Stimulated activated CD4-positive, alpha-beta T cell treated with anti-CD3 and anti-CD28 coated beads, Interleukin-1b, Interleukin-23, amount 100 ng/mL, for 48 hours (primary cell): ENCODE results near the gene ZNF772.
"Not testable (repeated sequence)": the region's sequence is repeated elsewhere in the genome, so short reads cannot be mapped to it uniquely, and the experiment has no call there.

Experiments used
- DNase-seq: peaks from one replicate; pipeline ENCODE4 v3.0.0-alpha.2; 2020

ZNF772 gene

DNA sequence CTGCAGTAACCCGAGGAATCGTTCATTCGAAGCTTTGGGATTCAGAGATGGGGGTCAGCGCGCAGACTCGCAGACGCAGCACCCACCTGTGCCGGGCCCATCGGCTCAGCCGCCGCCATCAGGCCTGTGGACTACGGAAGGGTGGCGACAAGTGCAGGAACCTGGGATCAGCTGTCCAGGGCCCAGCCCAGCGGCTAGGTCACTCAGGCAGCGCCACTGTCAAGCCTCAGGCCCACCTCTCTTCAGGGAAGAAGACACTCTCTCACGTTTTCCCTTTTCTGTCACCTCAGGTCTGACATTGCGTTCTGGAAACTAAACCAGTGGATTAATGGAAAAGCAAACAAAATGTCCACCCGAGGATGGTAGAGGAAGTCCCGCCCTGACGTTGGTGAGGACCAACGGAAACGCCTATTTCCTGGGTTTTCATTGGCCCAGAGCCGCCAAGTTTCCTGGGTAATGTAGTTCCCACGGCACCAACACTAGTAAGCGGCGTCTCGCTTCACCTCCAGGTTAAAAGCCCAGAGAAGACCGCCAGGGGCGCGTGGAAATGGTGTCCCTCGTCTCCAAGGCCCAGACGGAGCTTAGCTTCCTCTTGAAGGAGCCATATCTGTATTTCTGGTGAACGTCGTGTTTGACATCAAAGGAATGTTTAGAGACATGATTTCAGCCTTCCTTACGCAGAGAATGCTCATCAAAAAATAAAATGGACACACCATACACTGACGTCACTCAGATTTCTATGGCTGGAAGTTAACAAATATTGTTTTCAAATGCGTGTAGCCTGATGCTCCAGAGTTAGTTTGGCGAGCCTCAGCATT, at the start of gene ZNF772:
ZNF772 (minus strand) TSS at position 376 of the 818 bp plus-strand sequence; CDS start at position 119, 257 bp downstream.
- peak; percentile 90 for DNase-seq

DNA sequence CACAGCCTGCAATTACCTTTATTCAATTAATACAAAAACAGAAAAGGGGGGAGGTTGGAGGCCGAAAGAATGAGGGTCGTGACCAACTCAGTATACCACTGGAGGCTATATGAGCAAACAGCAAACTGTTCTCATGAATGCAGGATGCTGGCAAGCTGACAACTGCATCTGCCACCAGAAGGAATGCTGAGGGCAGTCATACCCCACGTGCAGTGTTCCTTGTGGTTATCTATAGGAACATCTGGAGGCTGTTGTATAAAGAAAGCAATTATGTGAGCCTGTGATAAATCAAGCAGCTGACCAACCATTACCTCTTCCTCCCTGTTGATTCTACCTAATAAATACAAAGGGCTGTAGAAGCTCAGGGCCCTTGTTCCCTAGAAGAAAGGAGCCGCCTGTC, 40.7 kb upstream of the ZNF772 start:
- DNase-seq, result not testable (repeated sequence)

GRCh38 chr19:57515255-57515654, 37.9 kb upstream of the ZNF772 start:
- DNase-seq, result no peak

DNA sequence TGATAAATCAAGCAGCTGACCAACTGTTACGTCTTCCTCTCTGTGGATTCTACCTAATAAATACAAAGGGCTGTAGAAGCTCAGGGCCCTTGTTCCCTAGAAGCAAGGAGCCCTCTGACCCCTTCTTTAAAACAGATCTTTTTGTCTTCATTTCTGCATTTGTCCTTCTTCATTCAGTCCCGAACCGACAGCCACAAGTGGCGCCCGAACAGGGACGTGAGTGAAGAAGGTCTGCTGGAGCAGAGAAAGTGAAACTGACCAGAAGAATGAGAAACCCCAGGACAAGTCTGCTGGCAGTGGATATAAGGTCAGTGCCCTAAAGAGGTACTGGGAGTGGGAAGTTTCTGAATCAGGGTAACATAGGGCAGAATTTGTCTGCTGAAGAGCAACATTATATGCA, 35.5 kb upstream of the ZNF772 start:
- no peak for DNase-seq

DNA sequence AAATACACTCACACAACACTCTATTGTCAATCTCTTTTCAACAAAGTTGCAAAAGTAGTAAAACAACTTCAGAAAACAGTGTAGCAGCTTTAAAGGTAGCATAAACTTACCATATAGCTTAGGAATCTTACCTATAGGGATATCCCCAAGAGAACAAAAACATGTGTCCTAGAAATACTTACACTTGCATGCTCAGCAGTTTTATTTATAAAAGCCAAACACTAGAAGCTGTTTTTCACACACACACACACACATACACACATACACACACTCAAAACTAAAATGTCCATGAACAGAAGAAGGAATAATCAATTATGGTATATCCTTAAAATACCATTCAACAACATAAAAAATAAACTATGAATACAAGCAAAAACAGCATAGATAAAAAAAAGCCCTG, 34.1 kb upstream of the ZNF772 start:
- DNase-seq, result no peak

GRCh38 chr19:57506163-57506562, 28.8 kb upstream of the ZNF772 start:
- DNase-seq, result no peak

DNA sequence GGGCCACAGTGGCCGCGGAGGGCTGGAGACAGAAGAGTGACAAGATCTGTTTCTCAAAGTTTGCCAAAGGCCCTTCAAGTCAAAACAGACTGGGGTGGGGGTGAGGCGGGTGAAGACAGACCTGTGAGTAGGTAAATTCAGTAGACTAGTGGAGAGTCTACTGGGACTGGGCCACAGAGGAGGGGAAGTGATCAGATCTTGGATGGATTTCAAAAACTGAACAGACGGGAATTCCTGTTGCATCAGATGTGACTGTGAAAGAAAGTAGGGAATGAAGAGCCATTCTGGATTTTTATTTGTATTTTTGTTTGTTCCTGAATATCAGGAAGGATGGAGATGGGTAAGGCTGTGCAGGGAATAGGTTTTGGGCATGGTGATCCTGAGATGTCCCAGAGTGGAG, 23.0 kb upstream of the ZNF772 start:
- not testable (repeated sequence) for DNase-seq

DNA sequence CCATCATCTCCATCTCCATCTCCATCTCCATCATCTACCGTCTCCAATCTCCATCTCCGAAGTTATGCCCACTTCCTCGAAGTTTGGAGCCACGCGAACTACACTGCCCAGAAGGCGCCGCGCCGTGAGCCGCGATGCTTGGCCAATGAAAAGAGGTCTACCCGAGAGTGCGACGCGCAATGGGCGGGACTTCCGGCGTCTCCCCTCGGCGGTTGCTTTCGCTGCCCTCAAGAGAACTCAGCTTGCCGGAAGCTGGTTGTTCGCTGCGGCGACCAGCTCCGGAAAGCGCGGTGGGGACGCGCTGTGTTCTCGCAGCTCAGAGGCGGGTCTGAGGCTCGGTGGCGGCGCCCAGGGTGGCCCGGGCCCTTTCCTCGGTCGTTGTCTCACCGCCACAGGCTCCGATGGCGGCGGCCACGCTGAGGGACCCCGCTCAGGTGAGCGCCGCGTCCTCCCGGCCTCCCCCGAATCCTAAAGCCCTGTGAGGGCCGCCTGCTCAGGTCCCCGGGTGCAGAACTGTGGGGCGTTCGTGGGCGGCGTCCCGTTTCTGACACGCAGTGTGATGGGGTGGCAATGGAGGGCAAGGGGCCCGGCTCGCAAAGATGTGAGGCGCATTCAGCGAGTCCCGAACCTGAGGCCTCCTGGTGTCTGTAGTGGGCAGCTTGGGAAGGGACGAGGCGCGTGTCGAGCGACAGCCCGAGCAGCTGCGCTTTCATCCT, 22.5 kb upstream of the ZNF772 start, which contains the start of gene ZNF773:
ZNF773 (plus strand) TSS at position 259 of the 716 bp plus-strand sequence; CDS start at position 402, 143 bp downstream.
- DNase-seq, result peak; percentile 96

- not testable (repeated sequence) for DNase-seq
These were observed 21.9 kb upstream of the ZNF772 start for GRCh38 chr19:57499332-57499679.

DNA sequence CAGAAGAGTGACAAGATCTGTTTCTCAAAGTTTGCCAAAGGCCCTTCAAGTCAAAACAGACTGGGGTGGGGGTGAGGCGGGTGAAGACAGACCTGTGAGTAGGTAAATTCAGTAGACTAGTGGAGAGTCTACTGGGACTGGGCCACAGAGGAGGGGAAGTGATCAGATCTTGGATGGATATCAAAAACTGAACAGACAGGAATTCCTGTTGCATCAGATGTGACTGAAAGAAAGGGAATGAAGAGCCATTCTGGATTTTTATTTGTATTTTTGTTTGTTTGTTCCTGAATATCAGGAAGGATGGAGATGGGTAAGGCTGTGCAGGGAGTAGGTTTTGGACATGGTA, 10.9 kb upstream of the ZNF772 start:
- not testable (repeated sequence) for DNase-seq

DNA sequence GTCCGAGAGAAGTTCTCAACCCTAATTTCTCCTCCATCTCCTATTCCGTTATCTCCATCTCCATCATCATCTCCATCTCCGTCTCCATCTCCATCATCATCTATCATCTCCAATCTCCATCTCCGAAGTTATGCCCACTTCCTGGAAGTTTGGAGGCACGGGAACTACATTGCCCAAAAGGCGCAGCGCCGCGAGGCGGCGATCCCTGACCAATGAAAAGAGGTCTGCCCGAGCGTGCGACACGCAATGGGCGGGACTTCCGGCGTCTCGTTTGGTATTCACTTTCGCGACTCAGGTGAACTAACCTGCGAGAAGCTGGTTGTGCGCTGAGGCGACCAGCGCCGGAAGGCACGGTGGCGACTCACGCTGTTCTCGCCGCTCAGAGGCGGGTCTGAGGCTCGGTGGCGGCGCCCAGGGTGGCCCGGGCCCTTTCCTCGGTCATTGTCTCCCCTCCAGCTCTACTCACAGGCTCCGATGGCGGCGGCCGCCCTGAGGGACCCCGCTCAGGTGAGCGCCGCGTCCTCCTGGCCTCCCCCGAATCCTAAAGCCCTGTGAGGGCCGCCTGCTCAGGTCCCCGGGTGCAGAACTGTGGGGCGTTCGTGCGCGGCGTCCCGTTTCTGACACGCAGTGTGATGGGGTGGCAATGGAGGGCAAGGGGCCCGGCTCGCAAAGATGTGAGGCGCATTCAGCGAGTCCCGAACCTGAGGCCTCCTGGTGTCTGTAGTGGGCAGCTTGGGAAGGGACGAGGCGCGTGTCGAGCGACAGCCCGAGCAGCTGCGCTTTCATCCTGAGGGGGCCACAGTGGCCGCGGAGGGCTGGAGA, 10.3 kb upstream of the ZNF772 start, which contains the start of gene ZNF419:
ZNF419 (plus strand) TSS at position 274 of the 822 bp plus-strand sequence; CDS start at position 475, 201 bp downstream.
- DNase-seq, result peak; percentile 91

DNA sequence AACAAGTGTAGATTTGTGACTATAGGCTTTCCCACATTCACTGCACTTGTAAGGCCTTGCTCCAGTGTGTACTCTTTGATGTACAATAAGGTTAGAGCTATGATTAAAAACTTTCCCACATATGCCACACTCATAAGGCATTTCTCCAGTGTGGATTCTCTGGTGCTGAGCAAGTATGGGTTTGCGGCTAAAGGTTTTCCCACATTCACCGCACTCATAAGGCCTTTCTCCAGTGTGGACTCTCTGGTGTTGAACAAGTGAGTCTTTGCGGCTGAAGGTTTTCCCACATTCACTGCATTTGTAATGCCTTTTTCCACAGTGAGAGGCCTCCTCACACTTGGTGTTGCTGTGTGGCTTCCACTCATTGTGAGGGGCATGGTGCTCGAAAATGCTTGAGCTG, 3.7 kb downstream of the ZNF772 start:
- DNase-seq, result no peak

GRCh38 chr19:57466489-57466888, 10.9 kb downstream of the ZNF772 start:
- no peak for DNase-seq

DNA sequence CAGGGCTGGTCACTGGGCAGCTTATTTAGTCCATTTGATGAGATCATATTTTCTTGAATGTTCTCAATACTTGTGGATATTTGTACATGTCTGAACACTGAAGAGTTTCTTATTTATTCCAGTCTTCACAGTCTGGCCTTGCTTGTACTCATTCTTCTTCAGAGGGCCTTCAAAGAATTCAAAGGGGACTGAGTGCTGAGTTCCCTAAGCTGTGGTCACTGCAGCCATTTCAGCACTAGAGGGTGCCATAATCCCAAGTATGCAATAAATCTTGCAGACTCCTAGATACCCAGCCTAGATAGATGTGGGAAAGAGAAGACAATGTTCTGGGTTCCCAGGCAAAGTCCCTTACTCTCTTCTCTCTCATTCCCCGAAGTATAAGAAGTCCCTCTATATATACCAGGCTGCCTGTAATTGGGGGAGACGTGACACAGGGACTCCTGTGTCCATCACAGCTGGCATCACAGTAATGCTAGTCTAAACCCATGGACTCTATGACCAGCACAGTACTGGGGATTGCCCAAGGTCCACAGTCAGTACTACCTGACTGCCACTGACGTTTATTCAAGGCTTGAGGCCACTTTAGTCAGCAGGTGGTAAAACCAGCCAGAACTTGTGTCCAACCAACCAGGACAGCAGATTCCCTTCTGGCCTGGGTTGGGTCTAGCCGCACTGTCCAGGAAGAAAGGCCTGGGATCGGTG, 11.5 kb downstream of the ZNF772 start:
- peak; percentile 16 for DNase-seq

DNA sequence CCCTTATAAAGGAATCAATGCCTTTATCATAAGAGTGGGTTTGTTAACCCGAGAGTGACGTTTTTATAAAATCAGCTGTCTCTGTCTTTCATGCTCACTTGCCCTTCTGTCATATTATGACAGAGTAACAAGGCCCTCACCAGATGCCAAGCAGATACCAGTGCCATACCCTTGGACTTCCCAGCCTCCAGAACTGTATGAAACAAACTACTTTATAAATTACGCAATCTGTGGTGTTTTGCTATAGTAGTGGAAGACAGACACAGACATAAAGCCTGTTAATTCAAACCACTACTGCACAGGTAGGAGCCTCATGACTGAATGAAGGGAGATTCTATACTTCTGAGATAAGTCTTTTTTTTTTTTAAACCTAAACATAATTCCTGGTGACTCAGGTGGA, 25.1 kb downstream of the ZNF772 start:
- DNase-seq, result no peak

GRCh38 chr19:57443121-57443696, 34.2 kb downstream of the ZNF772 start:
- no peak for DNase-seq

DNA sequence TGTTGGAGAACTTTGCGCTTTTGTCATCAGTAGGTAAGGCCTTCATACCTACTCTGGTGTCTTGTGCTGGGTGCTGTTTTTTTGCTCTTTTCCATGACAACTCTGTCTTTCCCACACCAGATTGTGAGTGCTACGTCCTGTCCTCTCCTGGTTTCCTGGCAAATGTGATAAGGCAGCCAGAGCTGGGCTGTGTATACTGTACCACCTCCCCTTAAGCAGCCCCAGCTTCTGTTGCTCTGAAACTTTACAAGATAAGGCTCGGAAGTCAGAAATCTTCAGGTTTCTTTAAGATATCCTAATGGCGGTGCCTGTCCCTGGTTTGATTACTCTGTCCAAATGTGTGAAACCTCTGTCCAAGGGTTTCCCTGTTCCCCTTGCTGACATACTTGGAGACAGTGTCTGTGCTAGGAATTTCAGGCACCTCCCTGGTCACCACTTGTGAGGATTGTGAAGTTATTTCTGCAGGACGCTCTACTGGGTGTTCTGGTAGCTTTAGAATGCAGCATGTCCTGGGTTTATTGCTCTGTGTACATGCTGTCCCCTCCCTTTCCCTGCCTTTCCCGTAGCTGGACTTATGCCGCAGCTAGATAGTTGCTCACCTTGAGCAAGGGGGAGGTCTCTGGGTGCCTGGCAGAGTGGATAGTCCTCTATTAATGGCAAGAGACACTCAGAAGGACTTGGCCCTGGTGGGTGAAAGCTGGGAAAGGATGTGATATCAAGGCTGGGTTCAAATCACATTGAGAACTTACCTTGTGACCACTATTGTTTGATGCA, 35.2 kb downstream of the ZNF772 start:
- no peak for DNase-seq

DNA sequence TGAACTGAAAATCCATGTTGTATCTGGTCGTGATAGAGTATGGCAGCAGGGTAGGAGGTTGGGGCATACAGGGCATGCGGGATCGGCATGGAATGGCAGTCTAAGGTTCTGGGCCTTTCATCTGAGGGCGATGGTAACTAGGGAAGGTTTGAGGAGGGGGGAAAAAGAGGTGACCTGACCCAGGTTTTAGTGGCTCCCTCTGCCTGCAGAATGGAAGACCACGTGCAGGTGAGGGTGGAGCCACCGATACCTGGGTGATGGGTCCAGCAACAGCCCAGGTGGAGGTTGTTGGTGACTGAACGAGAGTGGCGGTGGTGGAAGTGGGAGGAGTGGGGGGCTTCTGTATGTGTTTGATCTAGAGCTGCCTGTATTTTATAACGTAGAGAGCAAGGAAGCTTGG, 38.4 kb downstream of the ZNF772 start:
- DNase-seq, result no peak

- DNase-seq, result no peak
These were observed 39.4 kb downstream of the ZNF772 start for GRCh38 chr19:57437931-57438330.

GRCh38 chr19:57436417-57436816, 40.9 kb downstream of the ZNF772 start:
- DNase-seq, result no peak
